Measurements from ENCODE around the gene AGRP. TPM values are rescaled to one million over a fixed set of nuclear protein-coding genes. Genes with fewer than 3 reads are reported as not detected.

Gene AGRP
- total RNA-seq, 1 donor from 2014 or later: not detected

GRCh38 chr16:67449739-67450138, 33.6 kb downstream of the AGRP start:
- peak; percentile 79 for DNase-seq
- peak; percentile 46 for ATAC-seq
- intact Hi-C loops (cut with micrococcal nuclease): no loop called here

GRCh38 chr16:67449336-67449735, 34.0 kb downstream of the AGRP start:
- intact Hi-C loops (cut with micrococcal nuclease): no loop called here
- peak; percentile 64 for ATAC-seq
- peak; percentile 92 for DNase-seq

- no peak for ATAC-seq
These were observed 34.8 kb downstream of the AGRP start for GRCh38 chr16:67448580-67448979.

GRCh38 chr16:67447508-67448076, 35.8 kb downstream of the AGRP start:
- ATAC-seq: peak; percentile 19
- intact Hi-C loops (cut with micrococcal nuclease): no loop called here
- peak; percentile 71 for DNase-seq

More at GRCh38 chr16:67448580-67448979, 34.8 kb downstream of the AGRP start:
- no peak for DNase-seq
- intact Hi-C loops (cut with micrococcal nuclease): no loop called here

- DNase-seq: no peak
- no peak for ATAC-seq
- intact Hi-C loops (cut with micrococcal nuclease): no loop called here
These were observed 36.3 kb downstream of the AGRP start for GRCh38 chr16:67446968-67447507.

GRCh38 chr16:67445913-67446907, 37.1 kb downstream of the AGRP start:
- intact Hi-C loops (cut with micrococcal nuclease): no loop called here
- ATAC-seq (peak; percentile 41), DNase-seq (peak; percentile 77)

- DNase-seq: peak; percentile 83
- intact Hi-C loops (cut with micrococcal nuclease): no loop called here
- ATAC-seq: peak; percentile 54
These were observed 37.9 kb downstream of the AGRP start for GRCh38 chr16:67445441-67445912.

- no peak for ATAC-seq
- DNase-seq: no peak
- intact Hi-C loops (cut with micrococcal nuclease): no loop called here
These were observed 38.3 kb downstream of the AGRP start for GRCh38 chr16:67445126-67445426.

GRCh38 chr16:67444259-67445125, 38.9 kb downstream of the AGRP start:
- intact Hi-C loops (cut with micrococcal nuclease): no loop called here
- no peak for DNase-seq

GRCh38 chr16:67443265-67443664, 40.1 kb downstream of the AGRP start:
- intact Hi-C loops (cut with micrococcal nuclease): no loop called here
- ATAC-seq: peak; percentile 44
- peak; percentile 76 for DNase-seq

More at GRCh38 chr16:67444259-67445125, 38.9 kb downstream of the AGRP start:
- ATAC-seq: no peak

GRCh38 chr16:67442581-67443255, 40.6 kb downstream of the AGRP start:
- DNase-seq: no peak
- ATAC-seq: no peak
- intact Hi-C loops (cut with micrococcal nuclease): no loop called here

GRCh38 chr16:67441907-67442306, 41.4 kb downstream of the AGRP start:
- intact Hi-C loops (cut with micrococcal nuclease): no loop called here
- DNase-seq (peak; percentile 69), ATAC-seq (peak; percentile 50)

GRCh38 chr16:67441271-67441753, 42.0 kb downstream of the AGRP start:
- peak; percentile 72 for DNase-seq
- intact Hi-C loops (cut with micrococcal nuclease): no loop called here
- peak; percentile 38 for ATAC-seq

GRCh38 chr16:67438824-67439393, 44.4 kb downstream of the AGRP start:
- ATAC-seq: no peak
- intact Hi-C loops (cut with micrococcal nuclease): no loop called here
- DNase-seq: no peak

GRCh38 chr16:67438098-67438791, 45.1 kb downstream of the AGRP start:
- intact Hi-C loops (cut with micrococcal nuclease): no loop called here
- DNase-seq: no peak
- ATAC-seq: no peak

- no peak for ATAC-seq
- DNase-seq: no peak
- intact Hi-C loops (cut with micrococcal nuclease): no loop called here
These were observed 45.8 kb downstream of the AGRP start for GRCh38 chr16:67437513-67437912.

GRCh38 chr16:67436640-67437193, 46.6 kb downstream of the AGRP start:
- ATAC-seq: no peak
- DNase-seq: no peak
- intact Hi-C loops (cut with micrococcal nuclease): no loop called here

All from left ventricle myocardium superior (tissue), 1 donor.